ENCODE results near the gene FMNL1. TPM values are rescaled to one million over a fixed set of nuclear protein-coding genes. Genes with fewer than 3 reads are reported as not detected.

Gene FMNL1
- total RNA-seq, 2 donors from 2014 or later = 3.5 to 4.5 TPM

DNA sequence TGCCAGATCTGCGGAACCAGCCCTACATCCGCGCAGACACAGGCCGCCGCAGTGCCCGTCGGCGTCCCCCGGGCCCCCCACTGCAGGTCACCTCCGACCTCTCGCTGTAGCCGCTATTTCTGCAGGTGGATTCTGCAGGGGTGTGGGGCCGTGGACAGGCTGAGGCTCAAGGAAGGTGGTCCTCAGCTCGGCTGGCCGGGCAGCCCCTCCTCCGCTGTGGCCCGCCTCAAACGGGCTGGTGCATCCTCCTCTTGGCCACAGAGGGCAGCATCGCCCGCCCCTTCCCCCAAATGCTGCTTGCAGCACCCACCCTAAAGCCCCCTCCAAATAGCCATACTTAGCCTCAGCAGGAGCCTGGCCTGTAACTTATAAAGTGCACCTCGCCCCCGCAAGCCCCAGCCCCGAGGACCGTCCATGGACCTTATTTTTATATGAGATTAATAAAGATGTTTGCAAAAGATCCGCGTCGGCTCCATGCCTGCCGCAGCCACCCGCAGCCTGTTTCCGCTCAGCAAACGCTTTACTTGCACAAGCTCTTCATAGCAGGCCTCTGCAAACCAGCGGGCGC, 25.3 kb downstream of the FMNL1 start:
- peak overlapping the region; percentile 34 for H3K9ac ChIP-seq (ENCODE audit: extremely low read depth, low read length, poor library complexity, severe bottlenecking)
- Mint-ChIP-seq H3K27ac (peak overlapping the region; percentile 94), H3K9me3 (no peaks in the 10 kb centered on the region), H3K4me1 (peaks cover 13% of the 10 kb centered on the region), H3K36me3 (ENCODE audit: low read depth) (peaks cover 9% of the 10 kb centered on the region), H3K27me3 (ENCODE audit: insufficient read depth) (peaks cover 28% of the 10 kb centered on the region), H3K4me3 (peak overlapping the region; percentile 79)
- H3K4me1 ChIP-seq (ENCODE audit: control insufficient read depth, insufficient read depth, low read length) = peaks cover 3% of the 10 kb centered on the region
- peak overlapping the region; percentile 66 for H3K27ac ChIP-seq (ENCODE audit: low read depth, low read length)
- TF ChIP-seq, protein P1, sequence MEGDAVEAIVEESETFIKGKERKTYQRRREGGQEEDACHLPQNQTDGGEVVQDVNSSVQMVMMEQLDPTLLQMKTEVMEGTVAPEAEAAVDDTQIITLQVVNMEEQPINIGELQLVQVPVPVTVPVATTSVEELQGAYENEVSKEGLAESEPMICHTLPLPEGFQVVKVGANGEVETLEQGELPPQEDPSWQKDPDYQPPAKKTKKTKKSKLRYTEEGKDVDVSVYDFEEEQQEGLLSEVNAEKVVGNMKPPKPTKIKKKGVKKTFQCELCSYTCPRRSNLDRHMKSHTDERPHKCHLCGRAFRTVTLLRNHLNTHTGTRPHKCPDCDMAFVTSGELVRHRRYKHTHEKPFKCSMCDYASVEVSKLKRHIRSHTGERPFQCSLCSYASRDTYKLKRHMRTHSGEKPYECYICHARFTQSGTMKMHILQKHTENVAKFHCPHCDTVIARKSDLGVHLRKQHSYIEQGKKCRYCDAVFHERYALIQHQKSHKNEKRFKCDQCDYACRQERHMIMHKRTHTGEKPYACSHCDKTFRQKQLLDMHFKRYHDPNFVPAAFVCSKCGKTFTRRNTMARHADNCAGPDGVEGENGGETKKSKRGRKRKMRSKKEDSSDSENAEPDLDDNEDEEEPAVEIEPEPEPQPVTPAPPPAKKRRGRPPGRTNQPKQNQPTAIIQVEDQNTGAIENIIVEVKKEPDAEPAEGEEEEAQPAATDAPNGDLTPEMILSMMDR (conservative IDR thresholded peaks at IDR 0.05) = peak; percentile 84
- H3K27me3 ChIP-seq (ENCODE audit: control insufficient read depth, insufficient read depth, low read length, poor library complexity, severe bottlenecking) = no peaks in the 10 kb centered on the region
- no peaks in the 10 kb centered on the region for H3K9me3 ChIP-seq (ENCODE audit: control insufficient read depth, low read length)
- H3K36me3 ChIP-seq (ENCODE audit: control insufficient read depth, insufficient read depth, low read length) = peaks cover 4% of the 10 kb centered on the region
- DNase-seq = peak; percentile 94
- H3K4me3 ChIP-seq (ENCODE audit: low read length) = peak overlapping the region; percentile 88
- 3 to 7% methylated on average over 19 to 33 of the region's 33 CpGs for WGBS, 2 experiments (ENCODE audit: insufficient coverage in 1 of 2, insufficient read length in 1 of 2)

DNA sequence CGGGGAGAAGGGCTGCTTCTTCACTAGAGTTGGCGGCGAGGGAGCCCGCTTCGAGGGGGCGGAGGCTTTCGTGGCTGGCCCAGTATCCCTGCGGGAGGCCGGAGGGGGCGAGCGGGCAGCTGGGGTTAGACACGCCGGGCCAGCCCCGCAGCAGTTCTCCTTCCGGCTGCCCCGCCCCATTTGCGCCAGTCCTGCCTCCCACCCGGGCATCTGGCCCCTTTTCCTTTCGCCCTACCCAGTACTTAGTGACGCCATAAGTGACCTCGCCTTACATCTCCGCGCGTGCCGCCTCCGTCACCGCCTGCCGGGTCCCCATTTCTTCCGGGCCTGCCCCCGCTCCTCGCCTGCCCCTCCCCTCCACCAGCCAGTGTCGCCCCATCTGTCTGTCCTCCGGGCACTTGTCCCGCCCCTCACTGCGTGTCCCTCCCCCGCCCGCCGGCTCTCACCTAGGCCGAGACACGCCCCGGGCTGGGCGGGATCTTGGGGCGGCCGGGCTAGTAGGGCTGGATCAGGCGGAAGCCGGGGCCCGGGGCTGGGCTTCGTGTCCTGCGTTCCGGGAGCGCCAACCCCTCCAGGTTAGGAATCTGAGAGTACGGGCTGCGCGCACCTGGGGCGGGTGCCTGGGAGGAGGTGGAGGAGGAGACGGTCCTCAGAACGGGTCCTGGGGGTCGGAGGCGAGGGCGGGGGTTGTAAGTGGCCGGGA, 25.9 kb downstream of the FMNL1 start:
- Mint-ChIP-seq H3K4me3 (peak overlapping the region; percentile 79), H3K36me3 (ENCODE audit: low read depth) (peaks cover 9% of the 10 kb centered on the region), H3K27ac (peak overlapping the region; percentile 94), H3K27me3 (ENCODE audit: insufficient read depth) (peaks cover 23% of the 10 kb centered on the region), H3K9me3 (no peaks in the 10 kb centered on the region), H3K4me1 (peaks cover 12% of the 10 kb centered on the region)
- peaks cover 4% of the 10 kb centered on the region for H3K36me3 ChIP-seq (ENCODE audit: control insufficient read depth, insufficient read depth, low read length)
- DNase-seq = peak; percentile 100
- peak overlapping the region; percentile 66 for H3K27ac ChIP-seq (ENCODE audit: low read depth, low read length)
- H3K9me3 ChIP-seq (ENCODE audit: control insufficient read depth, low read length) = no peaks in the 10 kb centered on the region
- no peaks in the 10 kb centered on the region for H3K27me3 ChIP-seq (ENCODE audit: control insufficient read depth, insufficient read depth, low read length, poor library complexity, severe bottlenecking)
- WGBS, 2 experiments (ENCODE audit: insufficient coverage in 1 of 2, insufficient read length in 1 of 2) = 0% methylated on average over 28 to 61 of the region's 61 CpGs
- H3K9ac ChIP-seq (ENCODE audit: extremely low read depth, low read length, poor library complexity, severe bottlenecking) = peak overlapping the region; percentile 75
- TF ChIP-seq, protein P1 (conservative IDR thresholded peaks at IDR 0.05) = no peak
- peaks cover 3% of the 10 kb centered on the region for H3K4me1 ChIP-seq (ENCODE audit: control insufficient read depth, insufficient read depth, low read length)
- peak overlapping the region; percentile 88 for H3K4me3 ChIP-seq (ENCODE audit: low read length)

DNA sequence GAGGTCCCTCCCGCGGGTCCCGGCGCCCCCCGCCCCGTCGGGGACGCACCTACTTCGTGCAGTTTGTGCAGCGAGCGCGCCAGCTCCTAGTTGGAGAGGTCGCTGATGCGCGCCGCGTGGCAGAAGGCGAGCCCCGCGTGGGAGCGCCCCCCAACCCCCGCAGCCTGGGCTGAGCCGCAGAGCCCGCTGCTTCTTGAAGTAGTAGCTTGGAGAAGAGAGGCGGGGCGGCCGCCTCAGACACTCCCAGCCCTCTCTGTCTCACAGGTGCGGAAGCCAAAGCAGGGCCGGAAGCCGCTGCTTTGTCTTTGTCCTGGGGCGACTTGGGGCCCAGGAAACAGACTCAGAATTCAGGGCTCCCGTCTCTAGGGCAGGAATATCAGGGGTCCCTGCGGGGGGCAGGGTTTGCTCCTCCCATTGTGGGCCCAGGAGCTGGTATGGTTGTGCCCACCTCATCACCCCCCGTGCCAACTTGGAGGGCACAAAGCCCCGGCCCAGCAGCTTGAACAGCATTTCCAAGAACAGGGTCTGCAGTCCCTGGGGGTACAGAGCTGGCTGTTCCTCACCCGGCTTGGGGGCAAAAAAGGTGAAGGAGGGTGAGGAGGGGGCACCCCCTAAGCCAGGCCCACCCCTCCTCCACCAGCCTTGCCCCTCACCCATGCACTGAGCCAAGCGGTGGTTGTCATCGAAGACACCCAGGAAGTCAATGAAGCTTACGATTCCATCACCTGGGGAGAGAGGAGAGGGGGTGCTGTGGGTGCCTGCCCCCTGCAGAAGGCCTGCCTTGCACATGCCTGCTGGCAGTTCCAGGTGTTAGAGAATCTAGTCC, 26.7 kb downstream of the FMNL1 start:
- peaks cover 9% of the 10 kb centered on the region for H3K36me3 Mint-ChIP-seq (ENCODE audit: low read depth)
- Histone ChIP-seq H3K4me3 (ENCODE audit: low read length) (peak overlapping the region; percentile 88), H3K9me3 (ENCODE audit: control insufficient read depth, low read length) (no peaks in the 10 kb centered on the region), H3K9ac (ENCODE audit: extremely low read depth, low read length, poor library complexity, severe bottlenecking) (peak overlapping the region; percentile 75), H3K36me3 (ENCODE audit: control insufficient read depth, insufficient read depth, low read length) (peaks cover 4% of the 10 kb centered on the region), H3K27me3 (ENCODE audit: control insufficient read depth, insufficient read depth, low read length, poor library complexity, severe bottlenecking) (no peaks in the 10 kb centered on the region), H3K27ac (ENCODE audit: low read depth, low read length) (peak overlapping the region; percentile 21), H3K4me1 (ENCODE audit: control insufficient read depth, insufficient read depth, low read length) (peaks cover 3% of the 10 kb centered on the region)
- TF ChIP-seq, protein P1 (conservative IDR thresholded peaks at IDR 0.05) = no peak
- peak; percentile 92 for DNase-seq
- H3K9me3 Mint-ChIP-seq = no peaks in the 10 kb centered on the region
- H3K27ac Mint-ChIP-seq = peak overlapping the region; percentile 94
- peaks cover 18% of the 10 kb centered on the region for H3K27me3 Mint-ChIP-seq (ENCODE audit: insufficient read depth)
- 0 to 8% methylated on average over 5 to 38 of the region's 39 CpGs for WGBS, 2 experiments (ENCODE audit: insufficient coverage in 1 of 2, insufficient read length in 1 of 2)
- peak overlapping the region; percentile 79 for H3K4me3 Mint-ChIP-seq
- H3K4me1 Mint-ChIP-seq = peaks cover 11% of the 10 kb centered on the region

Measured in endodermal cell (in vitro differentiated cells).